Measurements from ENCODE around the gene NOS1AP.

- TF ChIP-seq TAF1 (IDR thresholded peaks at IDR 0.05; ENCODE audit: borderline replicate concordance, insufficient read depth, low read length) = no peak
- no peak for TF ChIP-seq SIN3A (IDR thresholded peaks at IDR 0.05; ENCODE audit: borderline replicate concordance, insufficient read depth, low read length)
- no peak for TF ChIP-seq POLR2AphosphoS5 (IDR thresholded peaks at IDR 0.05; ENCODE audit: low read depth, low read length)
Observed at GRCh38 chr1:162333991-162334390, 264.5 kb downstream of the NOS1AP start.

Measured in PFSK-1 (cell line).